MCF 10A (cell line): ENCODE results near the gene GABRA5. TPM values are rescaled to one million over a fixed set of nuclear protein-coding genes. Genes with fewer than 3 reads are reported as not detected.
"Not testable (repeated sequence)": the region's sequence is repeated elsewhere in the genome, so short reads cannot be mapped to it uniquely, and the experiment has no call there.

Experiments used
- BruUV-seq: library from RNA; stranded (reverse); fragments of 400-500 nt; replicated peaks from 2 replicates; lab custom pipeline; 2021; lab: Mats Ljungman, UMichigan
- CTCF ChIA-PET: fragments of 300-600 bp; sonication (Branson Sonifier 250); formaldehyde crosslinking; extraction: SDS; loops from one replicate; lab custom pipeline; 2021; ENCODE audit warnings: antibody characterized with exemption, inconsistent platforms; lab: Yijun Ruan, JAX
- POLR2A ChIA-PET: fragments of 300-600, 350-650 bp; sonication (Branson Sonifier 250); formaldehyde crosslinking; extraction: SDS; loops from one replicate; lab custom pipeline; 2020; ENCODE audit warnings: antibody characterized with exemption, inconsistent platforms; lab: Yijun Ruan, JAX
- DNase-seq: peaks from one replicate; pipeline ENCODE4 v3.0.0-alpha.2; 2018; ENCODE audit not compliant: unreplicated experiment
- H3K27ac Mint-ChIP-seq: one replicate; pipeline ENCODE4 v1.8.0; 2022; ENCODE audit warnings: mild to moderate bottlenecking, low read depth, mixed read lengths; ENCODE audit not compliant: unreplicated experiment
- H3K27me3 Mint-ChIP-seq: one replicate; pipeline ENCODE4 v1.8.0; 2022; ENCODE audit warnings: mixed read lengths; ENCODE audit not compliant: insufficient read depth, unreplicated experiment
- H3K36me3 Mint-ChIP-seq: one replicate; pipeline ENCODE4 v1.8.0; 2022; ENCODE audit warnings: mild to moderate bottlenecking, moderate library complexity, mixed read lengths; ENCODE audit not compliant: insufficient read depth, unreplicated experiment
- H3K4me1 Mint-ChIP-seq: one replicate; pipeline ENCODE4 v1.8.0; 2022; ENCODE audit warnings: mixed read lengths; ENCODE audit not compliant: insufficient read depth, unreplicated experiment
- H3K4me3 Mint-ChIP-seq: one replicate; pipeline ENCODE4 v1.8.0; 2022; ENCODE audit warnings: mild to moderate bottlenecking, moderate library complexity, mixed read lengths; ENCODE audit not compliant: unreplicated experiment
- H3K9me3 Mint-ChIP-seq: one replicate; pipeline ENCODE4 v1.8.0; 2022; ENCODE audit warnings: mixed read lengths; ENCODE audit not compliant: unreplicated experiment
- intact Hi-C: fragments of 100-400 bp; cut with micrococcal nuclease; formaldehyde crosslinking; loops from 2 replicates; pipeline ENCODE4 v1.14.1; 2022
- total RNA-seq: library from RNA; stranded (reverse); gene quantifications from 2 replicates; pipeline ENCODE4 v1.2.3, GENCODE V29; 2022
- TF ChIP-seq, protein P1 (sequence below): fragments of 200-600 bp; IDR thresholded peaks from one replicate; pipeline ENCODE4 v1.8.0; 2022; ENCODE audit warnings: antibody characterized with exemption, mild to moderate bottlenecking; ENCODE audit not compliant: unreplicated experiment

GABRA5 gene
- total RNA-seq, 1 experiment from 2014 or later = not detected

DNA sequence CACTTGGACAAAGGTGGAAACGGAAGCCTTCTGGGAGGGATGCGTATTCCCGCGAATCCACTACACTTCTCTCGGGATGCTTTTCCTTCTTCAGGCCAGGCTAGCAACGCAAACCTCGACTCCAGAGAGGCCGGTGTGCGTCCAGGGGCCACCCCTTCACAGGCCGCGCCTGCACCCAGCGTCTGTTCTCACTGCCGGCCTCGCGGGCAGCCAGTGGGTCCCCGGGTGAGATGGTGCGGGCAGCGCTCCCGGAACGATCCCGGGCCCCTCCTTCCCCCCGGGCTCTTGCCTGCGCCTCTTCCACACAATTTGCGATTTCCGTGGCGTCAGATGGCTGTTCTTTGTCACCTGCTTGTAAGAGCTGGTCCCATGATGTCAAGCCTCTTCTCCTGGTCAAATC is 27.3 kb downstream of the GABRA5 start:
- H3K36me3 Mint-ChIP-seq = no peaks in the 10 kb centered on the region
- no peaks in the 10 kb centered on the region for H3K4me1 Mint-ChIP-seq
- ChIA-PET CTCF (interaction anchor here (0.7 kb wide), 1 partner anchor 1277 kb away, joined by 3 read pairs; no protein-coding TSS in a partner anchor), POLR2A (no interaction called here)
- BruUV-seq = no TSS peak
- H3K4me3 Mint-ChIP-seq = no peak overlapping the region
- intact Hi-C loops = no loop called here
- DNase-seq = no peak
- peaks cover 23% of the 10 kb centered on the region for H3K9me3 Mint-ChIP-seq
- no peaks in the 10 kb centered on the region for H3K27me3 Mint-ChIP-seq
- no peak overlapping the region for H3K27ac Mint-ChIP-seq
- TF ChIP-seq, protein P1, sequence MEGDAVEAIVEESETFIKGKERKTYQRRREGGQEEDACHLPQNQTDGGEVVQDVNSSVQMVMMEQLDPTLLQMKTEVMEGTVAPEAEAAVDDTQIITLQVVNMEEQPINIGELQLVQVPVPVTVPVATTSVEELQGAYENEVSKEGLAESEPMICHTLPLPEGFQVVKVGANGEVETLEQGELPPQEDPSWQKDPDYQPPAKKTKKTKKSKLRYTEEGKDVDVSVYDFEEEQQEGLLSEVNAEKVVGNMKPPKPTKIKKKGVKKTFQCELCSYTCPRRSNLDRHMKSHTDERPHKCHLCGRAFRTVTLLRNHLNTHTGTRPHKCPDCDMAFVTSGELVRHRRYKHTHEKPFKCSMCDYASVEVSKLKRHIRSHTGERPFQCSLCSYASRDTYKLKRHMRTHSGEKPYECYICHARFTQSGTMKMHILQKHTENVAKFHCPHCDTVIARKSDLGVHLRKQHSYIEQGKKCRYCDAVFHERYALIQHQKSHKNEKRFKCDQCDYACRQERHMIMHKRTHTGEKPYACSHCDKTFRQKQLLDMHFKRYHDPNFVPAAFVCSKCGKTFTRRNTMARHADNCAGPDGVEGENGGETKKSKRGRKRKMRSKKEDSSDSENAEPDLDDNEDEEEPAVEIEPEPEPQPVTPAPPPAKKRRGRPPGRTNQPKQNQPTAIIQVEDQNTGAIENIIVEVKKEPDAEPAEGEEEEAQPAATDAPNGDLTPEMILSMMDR = no peak

DNA sequence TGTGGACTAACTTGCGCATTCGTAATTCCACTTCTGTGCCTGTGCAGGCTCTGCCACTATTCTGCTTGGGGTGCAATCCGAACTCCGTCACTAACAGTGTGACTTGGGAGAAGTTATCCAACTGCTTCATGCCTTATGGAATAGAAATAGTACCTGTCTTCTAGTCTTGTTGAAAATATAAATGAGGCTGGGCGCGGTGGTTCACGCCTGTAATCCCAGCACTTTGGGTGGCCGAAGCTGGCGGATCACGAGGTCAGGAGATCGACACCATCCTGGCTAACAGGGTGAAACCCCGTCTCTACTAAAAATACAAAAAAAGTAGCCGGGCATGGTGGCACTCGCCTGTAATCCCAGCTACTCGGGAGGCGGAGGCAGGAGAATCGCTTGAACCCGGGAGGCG is 28.5 kb downstream of the GABRA5 start:
- H3K4me3 Mint-ChIP-seq, H3K36me3 Mint-ChIP-seq, DNase-seq, H3K4me1 Mint-ChIP-seq, H3K27me3 Mint-ChIP-seq, BruUV-seq, POLR2A ChIA-PET, CTCF ChIA-PET, intact Hi-C loops, H3K27ac Mint-ChIP-seq: not testable (repeated sequence)
- peaks cover 31% of the 10 kb centered on the region for H3K9me3 Mint-ChIP-seq

DNA sequence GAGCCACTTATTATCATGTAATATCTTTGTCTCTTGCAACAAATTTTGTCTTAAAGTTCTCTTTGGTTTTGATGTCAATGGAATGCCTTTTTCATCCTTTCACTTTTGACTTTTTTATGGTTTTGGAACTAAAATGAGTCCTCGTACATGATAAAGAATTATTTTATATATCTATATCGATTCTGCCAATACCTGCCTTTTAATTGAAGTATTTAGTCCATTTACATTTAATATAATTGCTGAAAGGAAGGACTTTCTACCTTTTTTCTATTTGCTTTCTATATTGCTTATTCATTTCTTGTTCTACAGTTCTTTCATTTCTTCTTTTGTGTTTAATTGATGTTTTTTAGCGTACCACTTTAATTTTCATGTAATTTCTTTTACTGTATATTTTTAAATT is 32.8 kb downstream of the GABRA5 start:
- no peaks in the 10 kb centered on the region for H3K36me3 Mint-ChIP-seq
- CTCF ChIA-PET = no interaction called here
- peaks cover 35% of the 10 kb centered on the region for H3K9me3 Mint-ChIP-seq
- no TSS peak for BruUV-seq
- no peaks in the 10 kb centered on the region for H3K4me1 Mint-ChIP-seq
- no peak overlapping the region for H3K27ac Mint-ChIP-seq
- no peak for DNase-seq
- POLR2A ChIA-PET = no interaction called here
- H3K4me3 Mint-ChIP-seq = no peak overlapping the region
- no peaks in the 10 kb centered on the region for H3K27me3 Mint-ChIP-seq
- intact Hi-C loops = no loop called here
- TF ChIP-seq, protein P1 = no peak

DNA sequence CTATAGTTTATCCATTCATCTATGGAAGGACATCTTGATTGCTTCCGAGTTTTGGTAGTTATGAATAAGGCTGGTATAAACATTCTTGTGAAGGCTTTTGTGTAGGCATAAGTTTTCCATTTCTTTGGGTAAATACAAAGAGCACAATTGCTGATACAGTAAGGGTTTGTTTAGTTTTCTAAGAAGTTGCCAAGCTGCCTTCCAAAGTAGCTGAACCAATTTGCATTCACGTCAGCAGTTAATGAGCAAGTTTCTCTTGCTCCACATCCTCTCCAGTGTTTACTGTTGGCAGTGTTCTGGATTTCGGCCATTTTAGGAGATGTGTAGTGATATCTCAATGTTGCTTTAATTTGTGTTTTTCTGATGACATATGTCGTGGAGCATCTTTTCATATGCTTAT is 34.2 kb downstream of the GABRA5 start:
- H3K27me3 Mint-ChIP-seq = no peaks in the 10 kb centered on the region
- no peak overlapping the region for H3K4me3 Mint-ChIP-seq
- CTCF ChIA-PET = no interaction called here
- no peaks in the 10 kb centered on the region for H3K36me3 Mint-ChIP-seq
- BruUV-seq = no TSS peak
- no peak for DNase-seq
- no peaks in the 10 kb centered on the region for H3K4me1 Mint-ChIP-seq
- TF ChIP-seq, protein P1 = no peak
- peaks cover 40% of the 10 kb centered on the region for H3K9me3 Mint-ChIP-seq
- intact Hi-C loops = no loop called here
- no peak overlapping the region for H3K27ac Mint-ChIP-seq
- POLR2A ChIA-PET = no interaction called here

DNA sequence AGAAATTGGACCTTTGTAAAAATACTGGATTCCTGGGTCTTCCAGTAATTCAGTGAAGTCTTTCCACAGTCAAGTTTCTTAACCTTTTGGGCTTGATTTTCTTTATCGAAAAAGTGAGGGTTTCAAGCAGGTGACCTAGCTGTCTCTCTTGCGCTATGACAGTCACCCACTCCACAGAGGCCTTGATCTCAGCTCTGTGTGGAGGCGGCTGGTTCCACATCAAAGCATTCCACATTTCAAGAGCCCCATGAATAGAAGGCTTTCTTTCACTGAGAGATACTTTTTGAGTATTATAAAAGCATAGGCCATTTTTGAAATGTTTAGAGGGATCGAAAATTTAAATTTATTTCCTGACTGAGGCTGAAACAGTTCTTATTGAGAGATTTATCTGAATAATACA is 43.9 kb downstream of the GABRA5 start:
- CTCF ChIA-PET = interaction anchor here (0.7 to 1.2 kb wide), 2 partner anchors 21 to 1188 kb away, joined by 3 to 4 read pairs; no protein-coding TSS in a partner anchor
- peaks cover 19% of the 10 kb centered on the region for H3K9me3 Mint-ChIP-seq
- POLR2A ChIA-PET = no interaction called here
- intact Hi-C loops = no loop called here
- H3K4me3 Mint-ChIP-seq = no peak overlapping the region
- TF ChIP-seq, protein P1 = no peak
- no TSS peak for BruUV-seq
- DNase-seq = no peak
- no peaks in the 10 kb centered on the region for H3K27me3 Mint-ChIP-seq
- no peaks in the 10 kb centered on the region for H3K36me3 Mint-ChIP-seq
- no peak overlapping the region for H3K27ac Mint-ChIP-seq
- no peaks in the 10 kb centered on the region for H3K4me1 Mint-ChIP-seq
